Pancreas (tissue), 10 donors: ENCODE results near the gene SNTG2. TPM values are rescaled to one million over a fixed set of nuclear protein-coding genes. Genes with fewer than 3 reads are reported as not detected.
"Not testable (repeated sequence)": the region's sequence is repeated elsewhere in the genome, so short reads cannot be mapped to it uniquely, and the experiment has no call there.

Source experiments
- ATAC-seq, 4 donors: fragments of 200-7000 bp; cut with Tn5 transposase; one replicate each; pipeline versions ENCODE4 v1.8.0 to v1.9.1; 2020; ENCODE audit warnings: mild to moderate bottlenecking in 4 of 4, moderate library complexity in 4 of 4
- DNase-seq, 6 donors: peaks; one replicate each; pipeline ENCODE4 v3.0.0-alpha.2; 2020
- FAIRE-seq: peaks from 2 replicates; lab custom pipeline; 2012; peaks lifted over from hg19 to GRCh38; lab: Jason Lieb, UNC
- H3K27ac ChIP-seq, 4 donors: fragments of 200-600 bp; sonication (generic); 1 replicate in 3 of 4; 2 replicates in 1 of 4; pipeline versions ENCODE4 v1.5.0 to v1.8.0; 2020
- H3K27me3 ChIP-seq, 4 donors: fragments of 200-600 bp; one replicate each; pipeline ENCODE4 v1.8.0; 2021
- H3K36me3 ChIP-seq, 3 donors: fragments of 200-600 bp; sonication (generic) in 1 of 3; one replicate each; pipeline versions ENCODE4 v1.5.0 to v1.8.0; 2020 to 2021
- H3K4me1 ChIP-seq, 3 donors: fragments of 200-600 bp; one replicate each; pipeline ENCODE4 v1.8.0; 2021
- H3K4me3 ChIP-seq, 4 donors: fragments of 200-600 bp; sonication (generic) in 2 of 4; one replicate each; pipeline versions ENCODE4 v1.5.0 to v1.8.0; 2020 to 2021
- H3K9me3 ChIP-seq, 4 donors: fragments of 200-600 bp; one replicate each; pipeline ENCODE4 v1.8.0; 2021
- CTCF ChIP-seq, 4 donors: fragments of 200-600 bp; sonication (generic) in 3 of 4; IDR thresholded peaks; one replicate each; pipeline versions ENCODE4 v1.5.0 to v1.8.0; 2021; ENCODE audit warnings: antibody characterized with exemption in 4 of 4
- WGBS, 2 donors: extraction: QIAGEN DNeasy Blood & Tissue Kit; methylation state at CpG; one replicate each; pipeline ENCODE4 v1.1.7; 2013; 5-methylcytosine and 5-hydroxymethylcytosine counted together
- intact Hi-C, 3 donors: fragments of 100-400 bp; cut with DNase I; formaldehyde crosslinking; loops; one replicate each; pipeline versions ENCODE4 v1.11.1 to v1.14.2; 2022
- polyA plus RNA-seq, 2 donors: library from polyadenylated mRNA; stranded (reverse); fragments of 200-250 nt; gene quantifications; one replicate each; pipeline ENCODE4 v1.2.3, GENCODE V29; 2013
- total RNA-seq, 6 donors: library from RNA; stranded (reverse); fragmentation: NEBNext Ultra II Directional in 4 of 6; extraction: Animal tissue kit (Norgen Biotek cat#: 25700) in 4 of 6; gene quantifications; one replicate each; pipeline versions ENCODE4 v1.2.1 to v1.2.4, GENCODE V29; 2021 to 2023
- donor health status: healthy with polysubstance abuse.
- donor health status: DM: no; HTN: no; CAD: no; lungs with moderate emphysema.
- donor health status: DM: no; HTN: no; CAD: no.
- donor health status: control.
- donor health status: control.
- donor health status: Bipolar disorder and iron deficiency.
- donor health status: DM: yes; HTN: yes; CAD: no.
- donor health status: DM: no; HTN: no; CAD: no.
- donor health status: DM: no; HTN: no; CAD: no.
- donor health status: DM: yes; HTN: yes; CAD: no.

Gene SNTG2
- total and polyA plus RNA-seq, 8 donors, result 1.4 to 19.2 (median 4.6) TPM

- Histone ChIP-seq H3K4me1 (peaks cover 0 to 5% (median 0%) of the 10 kb centered on the region in 3 donors), H3K9me3 (no peaks in the 10 kb centered on the region), H3K36me3 (no peaks in the 10 kb centered on the region), H3K27me3 (no peaks in the 10 kb centered on the region), H3K27ac (no peak overlapping the region), H3K4me3 (no peak overlapping the region)
- ATAC-seq (no peak), FAIRE-seq (no peak), DNase-seq (no peak)
- no peak for TF ChIP-seq CTCF (IDR thresholded peaks at IDR 0.05)
- WGBS, 2 donors, result 89 to 92% methylated on average over 10 of the region's 10 CpGs
- intact Hi-C loops, result no loop called here
Measured at GRCh38 chr2:1101011-1101782, 150.5 kb downstream of the SNTG2 start.

GRCh38 chr2:1101982-1102590 is 151.4 kb downstream of the SNTG2 start:
- no peak for TF ChIP-seq CTCF (IDR thresholded peaks at IDR 0.05)
- intact Hi-C loops, result no loop called here
- no peak for FAIRE-seq
- Histone ChIP-seq H3K36me3 (no peaks in the 10 kb centered on the region), H3K4me1 (peaks cover 0 to 5% (median 0%) of the 10 kb centered on the region in 3 donors), H3K27me3 (no peaks in the 10 kb centered on the region), H3K9me3 (no peaks in the 10 kb centered on the region), H3K4me3 (no peak overlapping the region), H3K27ac (no peak overlapping the region)
- DNase-seq, result no peak
- ATAC-seq, result no peak
- WGBS, 2 donors, result 82 to 86% methylated on average over 16 of the region's 16 CpGs

GRCh38 chr2:1104364-1104763 is 153.7 kb downstream of the SNTG2 start:
- H3K27me3 ChIP-seq, result no peaks in the 10 kb centered on the region
- no peak overlapping the region for H3K4me3 ChIP-seq
- H3K36me3 ChIP-seq, result no peaks in the 10 kb centered on the region
- FAIRE-seq (no peak), ATAC-seq (peak in 2 of 4 donors; percentile 44 to 68), DNase-seq (no peak)
- no peak for TF ChIP-seq CTCF (IDR thresholded peaks at IDR 0.05)
- no peak overlapping the region for H3K27ac ChIP-seq
- WGBS, 2 donors, result 10 to 18% methylated on average over 8 of the region's 8 CpGs
- H3K4me1 ChIP-seq, result peaks cover 0 to 5% (median 0%) of the 10 kb centered on the region in 3 donors
- intact Hi-C loops, result no loop called here
- no peaks in the 10 kb centered on the region for H3K9me3 ChIP-seq

- 77 to 89% methylated on average over 10 to 13 of the region's 14 CpGs for WGBS, 2 donors
- H3K4me3 ChIP-seq, DNase-seq, H3K27me3 ChIP-seq, H3K27ac ChIP-seq, ATAC-seq, H3K9me3 ChIP-seq, H3K36me3 ChIP-seq, FAIRE-seq, intact Hi-C loops, H3K4me1 ChIP-seq: not testable (repeated sequence)
Measured at GRCh38 chr2:1106344-1106743, 155.7 kb downstream of the SNTG2 start.

GRCh38 chr2:1115843-1116539 is 165.3 kb downstream of the SNTG2 start:
- FAIRE-seq (no peak), ATAC-seq (peak; percentile 87 to 98 (median 97)), DNase-seq (peak in 4 of 6 donors; percentile 44 to 68 (median 50))
- Histone ChIP-seq H3K4me3 (no peak overlapping the region), H3K27me3 (no peaks in the 10 kb centered on the region), H3K4me1 (no peaks in the 10 kb centered on the region), H3K9me3 (no peaks in the 10 kb centered on the region), H3K36me3 (no peaks in the 10 kb centered on the region), H3K27ac (peak overlapping the region in 3 of 4 donors; percentile 10 to 54 (median 42))
- intact Hi-C loops, result no loop called here
- WGBS, 2 donors, result 39 to 42% methylated on average over 12 of the region's 12 CpGs
- no peak for TF ChIP-seq CTCF (IDR thresholded peaks at IDR 0.05)
